Urinary bladder (tissue), 4 donors: ENCODE results near the gene CST3. TPM values are rescaled to one million over a fixed set of nuclear protein-coding genes. Genes with fewer than 3 reads are reported as not detected.

Source experiments
- DNase-seq: peaks from one replicate; pipeline ENCODE4 v3.0.0-alpha.2; 2015; ENCODE audit errors: extremely low spot score
- H3K27ac ChIP-seq: one replicate; pipeline ENCODE4 v1.5.1; 2013; ENCODE audit warnings: low read depth, mild to moderate bottlenecking, moderate library complexity
- H3K36me3 ChIP-seq: one replicate; pipeline ENCODE4 v1.6.1; 2013; ENCODE audit warnings: mild to moderate bottlenecking, moderate library complexity; ENCODE audit not compliant: insufficient read depth
- H3K4me1 ChIP-seq: one replicate; pipeline ENCODE4 v1.6.1; 2013; ENCODE audit warnings: mild to moderate bottlenecking, moderate library complexity; ENCODE audit not compliant: insufficient read depth
- H3K4me3 ChIP-seq: one replicate; pipeline ENCODE4 v1.5.1; 2013; ENCODE audit warnings: low read depth, low read length
- WGBS: extraction: QIAGEN DNeasy Blood & Tissue Kit; methylation state at CpG from one replicate; pipeline ENCODE4 v1.1.7; 2013; 5-methylcytosine and 5-hydroxymethylcytosine counted together
- polyA plus RNA-seq: library from polyadenylated mRNA; stranded (reverse); fragments of 200-250 nt; gene quantifications from one replicate; pipeline ENCODE4 v1.2.3, GENCODE V29; 2013
- total RNA-seq: library from RNA; depleted of rRNA; stranded (reverse); fragments of >200 nt; gene quantifications from one replicate; pipeline ENCODE4 v1.2.3, GENCODE V29; 2014
- donor health status: healthy with polysubstance abuse.
- donor health status: healthy.

The CST3 gene
- total and polyA plus RNA-seq, 2 donors, result 166 to 1,484 TPM

DNA sequence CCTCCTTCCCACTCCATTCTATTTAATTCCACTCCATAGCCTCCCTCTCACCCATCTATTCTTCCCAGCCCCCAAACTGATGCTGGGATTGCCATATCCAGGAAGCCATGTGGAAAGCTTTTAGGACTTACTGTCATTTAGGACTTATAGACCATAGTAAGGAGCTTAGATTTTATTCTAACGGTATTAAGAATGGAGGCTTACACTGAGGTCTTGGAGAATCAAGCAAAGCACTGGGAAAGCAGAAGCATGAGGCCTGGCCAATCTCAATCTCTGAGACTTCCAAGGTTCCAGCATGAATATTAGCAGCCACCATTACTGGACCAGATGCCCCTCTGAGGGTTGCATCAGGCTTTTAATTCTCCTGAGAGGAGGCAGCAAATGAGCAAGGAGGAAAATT lies 33.4 kb downstream of the CST3 start:
- Histone ChIP-seq H3K4me3 (no peak overlapping the region), H3K36me3 (no peaks in the 10 kb centered on the region), H3K27ac (no peak overlapping the region), H3K4me1 (no peaks in the 10 kb centered on the region)
- 38% methylated on average over 1 of the region's 1 CpG for WGBS
- DNase-seq, result no peak

DNA sequence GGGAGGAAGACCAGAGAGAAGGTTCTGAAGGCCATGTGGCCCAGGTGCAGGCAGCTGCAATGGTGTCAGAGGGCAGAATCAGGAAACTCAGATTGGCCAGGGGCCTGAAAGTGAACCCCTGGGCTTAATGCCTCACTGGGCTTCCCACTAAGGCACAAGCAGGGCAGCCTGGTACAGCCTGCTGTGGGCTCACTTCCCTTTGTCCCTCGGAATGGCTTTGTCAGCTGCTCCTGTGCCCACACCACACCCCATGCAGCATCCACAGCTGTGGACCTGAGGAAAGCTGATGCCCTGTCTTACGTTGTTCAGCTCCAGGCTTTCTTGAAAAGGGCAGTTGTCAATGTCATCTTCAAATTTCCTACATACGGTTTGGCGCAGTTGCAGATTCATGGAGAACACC lies 34.4 kb downstream of the CST3 start:
- Histone ChIP-seq H3K27ac (no peak overlapping the region), H3K4me3 (no peak overlapping the region), H3K36me3 (no peaks in the 10 kb centered on the region), H3K4me1 (no peaks in the 10 kb centered on the region)
- no peak for DNase-seq
- 90% methylated on average over 4 of the region's 4 CpGs for WGBS

DNA sequence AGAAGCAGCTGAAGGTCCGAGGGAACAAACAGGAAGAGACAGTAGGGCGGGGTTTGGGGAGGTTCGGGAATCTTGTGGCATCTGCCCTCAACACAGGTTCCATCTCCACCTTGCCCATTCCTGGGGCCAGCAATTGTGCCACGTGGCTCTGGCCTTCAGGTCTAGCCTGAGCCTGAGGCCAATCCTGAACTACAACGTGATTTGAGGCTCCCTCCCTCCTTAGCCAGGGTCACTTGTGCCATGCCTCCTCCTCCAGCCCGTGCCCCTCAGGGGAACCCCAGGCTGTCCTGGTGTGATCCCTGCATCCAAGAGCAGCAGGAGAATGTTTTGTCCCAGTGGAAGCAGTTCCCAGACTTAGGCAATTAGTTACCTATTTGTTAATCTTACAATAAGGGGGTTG lies 35.1 kb downstream of the CST3 start:
- 80% methylated on average over 6 of the region's 6 CpGs for WGBS
- no peak for DNase-seq
- Histone ChIP-seq H3K36me3 (no peaks in the 10 kb centered on the region), H3K4me1 (no peaks in the 10 kb centered on the region), H3K4me3 (no peak overlapping the region), H3K27ac (no peak overlapping the region)

DNA sequence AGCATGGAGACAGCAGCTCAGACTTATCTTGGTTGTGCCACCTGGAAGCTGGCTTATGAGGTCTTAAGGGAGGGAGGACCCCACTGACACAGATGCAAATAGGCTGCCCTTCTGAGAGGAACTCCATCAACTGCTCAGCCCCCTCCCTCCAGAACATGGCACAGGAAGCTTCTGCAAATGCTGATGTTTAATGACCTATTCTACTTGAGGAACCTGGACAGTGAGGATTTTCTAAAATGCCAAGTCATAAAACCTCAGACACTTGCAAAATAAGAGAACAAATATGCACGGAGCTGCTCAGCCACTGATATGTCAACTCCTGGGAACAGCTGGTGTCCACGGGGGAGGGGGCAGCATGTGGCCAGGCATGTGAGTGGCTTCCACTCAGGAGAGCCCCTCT lies 35.5 kb downstream of the CST3 start:
- DNase-seq, result no peak
- H3K4me3 ChIP-seq, result no peak overlapping the region
- H3K4me1 ChIP-seq, result no peaks in the 10 kb centered on the region
- WGBS, result 64% methylated on average over 2 of the region's 2 CpGs
- no peak overlapping the region for H3K27ac ChIP-seq
- H3K36me3 ChIP-seq, result no peaks in the 10 kb centered on the region

DNA sequence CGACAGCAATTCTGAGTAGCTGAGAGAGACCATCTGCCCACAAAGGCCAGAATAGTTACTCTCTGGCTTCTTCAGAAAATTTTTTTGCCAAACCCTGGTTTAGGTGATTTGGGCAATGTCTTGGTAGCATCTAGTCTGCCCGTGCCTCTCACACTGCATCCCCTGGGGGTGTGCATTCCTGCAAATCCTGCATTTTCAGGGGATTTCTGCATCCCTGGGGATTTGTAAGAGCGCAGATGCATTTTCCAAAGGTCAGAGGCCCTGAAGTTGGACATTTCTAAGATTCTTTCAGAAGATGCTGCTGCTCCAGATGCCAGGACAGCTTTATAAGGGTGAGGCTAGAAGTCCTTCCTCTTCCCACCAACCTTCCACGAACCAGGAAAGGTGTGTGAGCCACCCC lies 36.0 kb downstream of the CST3 start:
- H3K4me1 ChIP-seq, result no peaks in the 10 kb centered on the region
- WGBS, result 66% methylated on average over 4 of the region's 4 CpGs
- H3K36me3 ChIP-seq, result no peaks in the 10 kb centered on the region
- no peak overlapping the region for H3K27ac ChIP-seq
- no peak overlapping the region for H3K4me3 ChIP-seq
- no peak for DNase-seq

DNA sequence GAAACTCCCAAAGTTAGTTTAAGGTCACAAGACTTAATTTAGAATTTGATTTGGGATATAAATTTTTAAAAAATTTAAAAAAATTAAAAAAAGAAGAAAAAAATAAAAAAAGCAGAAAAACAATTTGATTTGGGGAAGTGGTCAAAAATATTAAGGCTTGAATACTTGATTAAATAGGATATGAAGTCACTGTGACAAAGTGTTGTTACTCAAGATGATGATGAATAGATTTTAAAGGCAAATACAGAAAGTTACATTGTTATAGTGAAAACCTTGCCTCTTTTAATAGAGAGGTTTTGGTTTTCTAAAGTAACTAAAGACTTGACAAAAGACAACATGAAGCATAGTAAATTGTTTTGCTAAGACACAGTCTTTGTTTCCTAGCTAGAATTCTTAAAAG lies 39.3 kb downstream of the CST3 start:
- Histone ChIP-seq H3K4me3 (no peak overlapping the region), H3K27ac (no peak overlapping the region), H3K36me3 (no peaks in the 10 kb centered on the region), H3K4me1 (no peaks in the 10 kb centered on the region)
- no peak for DNase-seq

DNA sequence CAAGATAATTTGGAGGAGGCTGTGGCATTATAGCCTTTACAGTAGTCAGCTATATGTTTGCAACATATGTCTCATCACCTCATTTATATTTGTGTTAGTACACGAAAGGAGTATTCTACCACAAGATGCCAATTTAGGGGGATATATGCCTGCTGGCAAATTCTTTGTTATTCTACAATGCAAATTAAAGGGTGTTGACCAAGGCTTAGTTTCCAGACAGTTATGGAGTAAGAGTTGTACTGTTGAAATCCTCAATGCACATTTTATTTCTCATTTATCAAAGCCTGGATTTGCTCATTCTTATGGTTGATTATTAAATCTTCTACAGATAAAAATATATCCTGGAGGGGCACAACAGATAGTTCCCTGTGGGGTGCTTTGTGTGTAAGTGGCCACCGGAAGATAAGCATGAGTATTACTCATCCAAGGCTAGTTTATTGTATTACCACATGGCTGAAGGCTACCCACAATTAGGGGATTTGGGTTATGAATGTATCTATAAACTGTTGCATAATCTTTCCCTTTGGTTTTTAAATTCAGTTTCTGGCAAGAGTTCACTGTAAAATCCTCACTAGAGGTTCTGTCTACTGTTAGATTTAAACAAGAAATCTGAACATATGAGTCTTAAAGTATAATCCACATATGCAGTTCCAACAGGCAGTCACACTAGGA lies 41.0 kb downstream of the CST3 start:
- WGBS, result 25% methylated on average over 2 of the region's 2 CpGs
- H3K27ac ChIP-seq, result no peak overlapping the region
- no peaks in the 10 kb centered on the region for H3K36me3 ChIP-seq
- H3K4me1 ChIP-seq, result no peaks in the 10 kb centered on the region
- DNase-seq, result no peak
- no peak overlapping the region for H3K4me3 ChIP-seq

DNA sequence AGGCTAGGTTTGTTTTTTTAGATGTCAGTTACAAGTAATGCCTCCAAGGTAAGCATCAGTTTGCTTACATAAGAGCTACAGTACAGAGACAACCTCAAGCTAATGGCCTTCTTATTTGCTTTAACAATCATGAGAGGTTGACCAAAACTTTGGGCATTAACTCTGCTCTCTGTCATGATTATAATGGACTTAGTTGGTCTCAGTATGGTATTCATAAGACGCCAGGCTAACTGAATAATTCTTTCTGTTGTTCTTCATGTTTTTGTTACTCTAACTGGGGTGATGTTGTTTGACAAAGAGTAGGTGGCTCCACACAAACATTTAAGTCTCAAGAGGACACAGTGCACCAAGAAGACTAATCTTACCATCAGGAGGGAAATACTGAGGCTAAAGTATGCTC lies 41.8 kb downstream of the CST3 start:
- H3K4me3 ChIP-seq, result no peak overlapping the region
- no peak overlapping the region for H3K27ac ChIP-seq
- H3K36me3 ChIP-seq, result no peaks in the 10 kb centered on the region
- WGBS, result 79% methylated on average over 1 of the region's 1 CpG
- DNase-seq, result no peak
- H3K4me1 ChIP-seq, result no peaks in the 10 kb centered on the region

DNA sequence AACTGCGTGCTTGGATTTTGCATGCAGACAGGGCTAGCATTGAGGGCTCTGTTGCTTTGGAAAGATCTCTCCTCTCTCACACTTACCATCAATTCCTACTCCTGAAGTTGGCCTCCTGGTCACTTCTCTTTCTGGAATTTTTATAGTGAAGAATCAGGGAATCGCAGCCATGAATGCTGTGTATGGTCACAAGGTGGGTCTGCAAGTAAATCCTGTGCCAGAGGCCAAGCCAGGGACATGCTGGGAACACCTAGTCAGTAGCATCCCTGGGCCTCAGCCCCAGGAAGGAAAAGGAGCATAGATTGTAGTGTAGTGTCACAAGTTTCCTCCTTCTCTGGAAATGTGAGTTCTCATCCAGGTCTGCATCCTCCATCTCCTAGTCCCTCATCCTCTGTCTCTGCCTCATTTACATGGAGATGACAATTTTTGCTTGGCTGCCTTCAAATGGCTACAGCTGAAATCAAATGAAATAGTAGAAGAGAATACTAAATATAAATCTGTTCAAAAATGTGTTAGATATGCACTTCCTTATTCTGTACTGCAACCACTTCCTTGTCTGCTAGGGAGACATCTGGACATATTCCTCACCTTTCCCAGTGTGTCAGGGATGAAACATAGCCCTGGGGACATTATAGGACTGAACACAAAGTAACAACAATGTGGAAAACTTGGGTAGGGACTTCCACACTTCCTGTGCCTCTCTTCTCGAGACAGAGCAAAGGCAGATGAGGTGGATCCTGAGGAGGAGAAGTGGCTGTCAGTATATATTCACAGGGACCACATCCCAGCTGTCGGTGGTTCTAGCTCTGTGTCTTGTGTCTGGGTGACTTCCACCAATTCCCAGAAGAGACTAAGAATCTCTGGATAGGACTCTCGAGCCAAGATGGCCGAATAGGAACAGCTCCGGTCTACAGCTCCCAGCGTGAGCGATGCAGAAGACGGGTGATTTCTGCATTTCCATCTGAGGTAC lies 49.0 kb downstream of the CST3 start:
- no peak for DNase-seq
- H3K27ac ChIP-seq, result no peak overlapping the region
- WGBS, result 86% methylated on average over 10 of the region's 10 CpGs
- no peaks in the 10 kb centered on the region for H3K4me1 ChIP-seq
- no peak overlapping the region for H3K4me3 ChIP-seq
- no peaks in the 10 kb centered on the region for H3K36me3 ChIP-seq

DNA sequence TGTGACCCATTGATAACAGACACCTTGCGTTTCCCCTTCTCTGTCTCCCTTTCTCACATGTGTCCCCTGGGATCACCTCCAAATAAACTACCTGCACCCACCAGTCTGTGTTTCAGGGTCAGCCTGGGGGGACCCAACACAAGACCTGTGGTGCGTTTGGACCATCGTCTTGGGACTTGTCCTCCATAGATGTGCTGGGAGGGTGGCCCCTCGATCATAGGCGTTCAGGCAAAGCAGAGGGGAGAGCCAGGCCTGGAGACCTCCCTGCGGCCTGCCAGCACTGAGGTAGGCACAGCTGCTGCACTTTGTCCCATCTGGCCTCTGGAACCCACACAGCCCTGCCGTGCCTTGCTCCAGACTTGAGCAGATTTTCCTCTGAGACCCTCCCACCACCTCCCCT lies 50.1 kb downstream of the CST3 start:
- WGBS, result 85% methylated on average over 7 of the region's 7 CpGs
- H3K36me3 ChIP-seq, result no peaks in the 10 kb centered on the region
- H3K4me3 ChIP-seq, result no peak overlapping the region
- no peak overlapping the region for H3K27ac ChIP-seq
- no peaks in the 10 kb centered on the region for H3K4me1 ChIP-seq
- no peak for DNase-seq

DNA sequence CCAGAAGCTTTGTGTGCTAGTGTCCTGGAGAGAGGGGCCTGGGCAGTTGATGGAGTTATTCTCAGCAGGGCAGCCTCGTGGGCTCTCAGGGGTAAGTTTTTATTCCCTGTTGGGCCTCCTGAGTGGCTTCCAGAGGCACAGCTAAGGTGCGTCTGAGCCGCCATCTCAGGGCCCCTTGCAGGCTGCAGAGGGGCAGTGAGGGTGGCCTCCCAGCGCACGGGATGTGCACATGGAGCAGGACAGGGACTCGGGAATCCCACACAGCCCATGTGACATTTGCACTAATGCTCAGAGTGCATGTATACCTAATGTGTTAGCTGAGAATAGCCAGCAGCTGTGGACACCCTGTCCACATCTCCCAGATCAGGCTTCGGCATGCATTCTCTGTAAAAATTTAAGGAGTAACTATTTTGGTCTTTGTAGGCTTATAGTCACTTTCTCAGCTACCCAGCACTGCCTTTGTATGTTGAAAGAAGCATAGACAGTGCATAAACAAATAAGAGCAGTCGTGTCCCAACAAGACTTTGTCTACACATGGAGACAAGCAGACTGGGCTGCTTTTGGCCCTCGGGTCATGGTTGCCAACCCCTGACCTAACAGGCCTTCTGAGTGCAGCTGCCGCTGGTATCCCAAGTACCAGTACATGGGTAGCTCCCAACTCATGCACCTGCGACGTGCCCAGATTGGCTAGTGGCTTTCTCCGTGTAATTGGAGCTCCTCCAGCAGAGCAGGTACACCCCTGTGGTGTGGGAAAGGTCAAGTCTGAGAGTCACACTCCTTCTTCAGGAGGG lies 50.8 kb downstream of the CST3 start:
- DNase-seq, result no peak
- 58% methylated on average over 13 of the region's 13 CpGs for WGBS
- H3K27ac ChIP-seq, result no peak overlapping the region
- H3K36me3 ChIP-seq, result no peaks in the 10 kb centered on the region
- no peak overlapping the region for H3K4me3 ChIP-seq
- no peaks in the 10 kb centered on the region for H3K4me1 ChIP-seq

DNA sequence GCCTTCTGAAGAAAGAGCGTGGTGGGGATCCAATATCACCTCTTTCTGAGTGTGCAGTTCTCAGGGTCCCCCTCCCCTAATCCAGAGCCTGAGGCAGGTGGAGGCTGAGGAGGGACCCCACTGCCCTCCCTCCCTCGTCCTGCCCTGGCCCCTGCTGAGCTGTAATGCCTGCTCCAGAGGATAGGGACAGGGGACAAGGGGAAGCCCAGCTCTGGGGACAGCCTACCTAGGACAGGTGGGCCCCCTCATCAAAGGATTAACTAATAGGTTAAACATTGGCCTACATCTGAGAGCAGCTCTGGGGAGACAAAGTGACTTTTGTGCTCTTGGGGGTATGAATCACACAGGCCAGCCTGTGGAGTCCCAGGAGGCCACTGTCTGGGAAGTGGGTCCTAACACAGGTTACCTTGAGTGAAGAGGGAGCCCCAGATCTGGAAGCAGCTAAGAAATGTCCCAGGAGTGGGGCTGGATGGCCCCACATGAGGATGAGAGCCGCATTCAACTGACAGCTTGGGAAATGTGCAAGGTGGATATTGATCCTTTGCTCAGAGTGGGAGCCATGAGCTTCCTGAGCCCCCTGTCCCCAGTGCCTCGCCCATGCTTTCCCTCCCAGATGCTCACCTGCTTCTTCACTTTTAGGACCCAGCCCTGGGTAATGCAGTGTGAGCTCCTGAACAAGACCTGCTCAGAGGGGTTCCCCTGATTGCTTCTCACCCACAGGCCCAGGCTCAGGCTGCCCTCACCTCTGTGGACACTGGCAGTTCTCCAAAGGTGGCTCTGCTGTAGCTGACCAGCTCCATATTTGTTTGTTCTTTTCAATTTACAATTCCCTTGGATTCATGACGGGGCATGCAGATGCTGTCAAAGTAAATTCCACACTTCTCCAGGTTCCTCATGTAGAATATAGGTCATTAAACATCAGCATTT lies 51.7 kb downstream of the CST3 start:
- Histone ChIP-seq H3K4me3 (no peak overlapping the region), H3K27ac (no peak overlapping the region), H3K36me3 (no peaks in the 10 kb centered on the region), H3K4me1 (no peaks in the 10 kb centered on the region)
- DNase-seq, result no peak
- WGBS, result 67% methylated on average over 5 of the region's 5 CpGs

DNA sequence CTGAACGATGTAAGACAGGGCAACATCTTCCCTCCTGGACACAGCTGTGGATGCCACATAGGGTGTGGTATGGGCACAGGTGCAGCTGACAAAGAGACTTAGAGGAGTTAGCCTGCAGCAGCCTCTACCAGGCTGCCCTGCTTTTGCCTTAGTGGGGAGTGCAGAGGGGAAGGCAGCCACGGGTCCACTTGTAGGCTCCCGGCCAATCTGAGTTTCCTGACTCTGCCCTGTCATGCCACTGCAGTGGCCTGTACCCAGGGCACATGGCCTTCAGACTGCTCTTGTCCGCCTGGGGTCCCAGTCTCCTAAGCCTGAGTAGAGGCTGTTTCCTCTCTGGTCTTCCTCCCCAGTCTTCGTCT lies 52.3 kb downstream of the CST3 start:
- no peaks in the 10 kb centered on the region for H3K36me3 ChIP-seq
- no peak overlapping the region for H3K27ac ChIP-seq
- no peak for DNase-seq
- H3K4me1 ChIP-seq, result no peaks in the 10 kb centered on the region
- H3K4me3 ChIP-seq, result no peak overlapping the region
- 67% methylated on average over 5 of the region's 5 CpGs for WGBS
